NCI-H748 (cell line): ENCODE results near the gene TGM6.
"Not testable (repeated sequence)": the region's sequence is repeated elsewhere in the genome, so short reads cannot be mapped to it uniquely, and the experiment has no call there.

Experiments
- DNase-seq: peaks from one replicate; lab custom pipeline; 2025; ENCODE audit not compliant: unreplicated experiment; lab: John Stamatoyannopoulos, UW

TGM6 gene

DNA sequence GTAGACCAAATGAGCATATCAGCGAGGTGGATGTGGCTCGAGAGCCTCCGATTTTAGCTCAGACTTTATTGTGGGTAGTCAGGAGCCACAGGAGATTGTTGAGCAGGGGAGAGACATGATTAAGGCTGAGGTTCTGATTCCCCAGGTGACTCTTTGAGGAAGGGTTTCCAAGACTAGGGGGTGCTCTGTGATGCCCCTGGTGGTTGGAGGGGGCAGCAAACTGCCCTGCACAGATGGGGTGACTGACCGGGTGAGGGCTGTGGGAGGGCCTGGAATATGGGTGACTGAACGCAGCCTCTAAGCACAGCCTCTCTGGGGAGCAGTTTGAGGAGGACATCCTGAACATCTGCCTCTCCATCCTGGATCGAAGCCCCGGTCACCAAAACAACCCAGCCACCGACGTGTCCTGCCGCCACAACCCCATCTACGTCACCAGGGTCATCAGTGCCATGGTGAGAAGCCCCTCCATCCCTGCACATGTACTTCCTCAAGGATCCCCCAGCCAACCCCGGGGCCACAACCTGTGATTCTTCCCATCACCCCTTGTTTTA, 17.0 kb downstream of the TGM6 start:
- no peak for DNase-seq

DNA sequence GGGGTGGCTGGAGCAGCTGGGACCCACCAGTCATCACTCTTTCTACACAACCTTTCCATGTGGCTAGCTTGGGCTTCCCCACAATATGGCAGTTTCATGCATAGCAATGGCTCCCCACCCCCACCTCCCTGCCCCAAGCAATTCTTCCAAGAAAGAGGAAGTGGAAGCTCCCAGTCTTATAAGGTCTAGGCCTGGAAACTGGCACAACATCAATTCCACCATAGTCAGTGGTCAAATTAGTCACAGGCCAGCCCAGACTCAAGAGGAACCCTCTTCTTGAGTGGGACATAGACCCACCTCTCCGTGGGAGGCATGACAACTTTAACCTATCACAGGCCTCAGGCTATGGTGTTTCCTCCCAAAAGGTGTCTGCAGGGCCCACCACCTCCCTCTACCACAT, 17.7 kb downstream of the TGM6 start:
- DNase-seq = no peak

DNA sequence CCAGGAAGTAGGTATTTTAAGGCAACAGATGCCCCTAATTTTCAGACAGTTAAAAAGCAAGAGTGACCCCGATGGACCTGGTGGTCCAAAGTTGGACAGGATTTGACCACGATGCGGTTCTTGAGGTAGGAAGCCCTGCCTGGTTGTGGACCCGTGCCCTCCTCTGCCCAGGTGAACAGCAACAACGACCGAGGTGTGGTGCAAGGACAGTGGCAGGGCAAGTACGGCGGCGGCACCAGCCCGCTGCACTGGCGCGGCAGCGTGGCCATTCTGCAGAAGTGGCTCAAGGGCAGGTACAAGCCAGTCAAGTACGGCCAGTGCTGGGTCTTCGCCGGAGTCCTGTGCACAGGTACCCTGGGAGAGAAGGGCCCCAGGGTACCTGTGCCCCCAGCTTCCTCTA, 18.7 kb downstream of the TGM6 start:
- DNase-seq = no peak

DNA sequence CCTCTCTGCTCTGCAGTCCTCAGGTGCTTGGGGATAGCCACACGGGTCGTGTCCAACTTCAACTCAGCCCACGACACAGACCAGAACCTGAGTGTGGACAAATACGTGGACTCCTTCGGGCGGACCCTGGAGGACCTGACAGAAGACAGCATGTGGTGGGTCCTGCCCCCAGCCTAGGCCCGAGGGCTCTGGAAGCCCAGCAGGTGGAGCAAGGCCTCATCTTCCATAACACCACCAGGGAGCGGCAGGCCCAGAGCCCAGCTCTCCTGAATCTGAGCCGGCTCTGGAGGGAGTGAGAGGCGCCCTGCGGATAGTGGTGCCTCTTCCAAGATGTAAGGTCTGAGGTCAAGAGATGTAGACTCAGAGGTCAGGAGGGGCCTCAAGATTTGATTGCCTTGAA, 19.6 kb downstream of the TGM6 start:
- no peak for DNase-seq

DNA sequence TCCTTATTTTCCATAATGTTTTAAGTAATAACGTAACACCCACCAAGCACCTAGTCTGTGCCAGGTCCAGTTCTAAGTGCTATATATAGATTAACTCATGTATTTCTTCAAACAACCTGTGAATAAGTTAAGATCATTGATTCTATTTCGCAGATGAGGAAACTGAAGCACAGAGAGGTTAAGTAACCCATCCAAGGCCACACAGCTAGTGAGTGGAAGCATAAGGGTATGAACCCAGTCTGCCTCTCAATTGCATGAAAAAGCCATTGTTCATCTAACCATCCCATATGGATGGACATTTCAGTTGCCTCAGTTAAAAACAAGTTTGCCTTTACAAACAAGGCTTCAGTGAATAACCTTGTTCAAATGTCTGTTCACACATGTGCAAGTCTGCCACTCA, 20.8 kb downstream of the TGM6 start:
- DNase-seq = no peak

DNA sequence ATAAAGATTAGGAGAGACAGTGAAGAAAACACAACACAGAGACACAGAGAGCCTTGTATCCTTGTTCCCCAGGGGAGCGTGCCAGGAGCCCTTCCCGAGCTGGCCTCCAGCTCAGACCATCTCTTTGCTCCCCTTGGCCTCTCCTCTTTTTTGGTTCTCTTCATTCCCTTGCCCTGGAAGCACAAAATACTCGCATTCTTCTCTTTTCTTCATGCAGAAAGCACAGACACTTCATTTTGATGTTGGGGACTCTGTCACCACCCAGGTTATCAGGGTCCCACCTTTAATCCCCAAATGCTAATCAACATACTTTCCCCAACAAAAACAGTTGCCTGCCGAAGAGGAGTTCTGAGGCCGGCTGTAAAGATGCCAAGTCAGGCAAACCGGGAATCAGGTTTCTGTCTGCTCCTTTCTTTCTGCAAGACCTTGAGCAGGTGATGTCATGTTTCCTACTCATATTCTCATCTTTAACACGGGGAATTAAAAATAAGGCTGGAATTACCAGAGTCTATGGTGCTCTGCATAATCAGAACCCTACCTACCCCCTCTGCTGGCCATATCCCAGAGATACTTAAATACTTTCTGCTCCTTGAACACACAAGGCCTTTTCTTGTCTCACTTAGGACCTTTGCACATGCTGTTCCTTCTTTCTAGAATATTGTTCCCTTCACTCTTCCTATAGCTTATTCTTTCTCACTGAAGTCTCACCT, 21.7 kb downstream of the TGM6 start:
- peak; percentile 26 for DNase-seq

DNA sequence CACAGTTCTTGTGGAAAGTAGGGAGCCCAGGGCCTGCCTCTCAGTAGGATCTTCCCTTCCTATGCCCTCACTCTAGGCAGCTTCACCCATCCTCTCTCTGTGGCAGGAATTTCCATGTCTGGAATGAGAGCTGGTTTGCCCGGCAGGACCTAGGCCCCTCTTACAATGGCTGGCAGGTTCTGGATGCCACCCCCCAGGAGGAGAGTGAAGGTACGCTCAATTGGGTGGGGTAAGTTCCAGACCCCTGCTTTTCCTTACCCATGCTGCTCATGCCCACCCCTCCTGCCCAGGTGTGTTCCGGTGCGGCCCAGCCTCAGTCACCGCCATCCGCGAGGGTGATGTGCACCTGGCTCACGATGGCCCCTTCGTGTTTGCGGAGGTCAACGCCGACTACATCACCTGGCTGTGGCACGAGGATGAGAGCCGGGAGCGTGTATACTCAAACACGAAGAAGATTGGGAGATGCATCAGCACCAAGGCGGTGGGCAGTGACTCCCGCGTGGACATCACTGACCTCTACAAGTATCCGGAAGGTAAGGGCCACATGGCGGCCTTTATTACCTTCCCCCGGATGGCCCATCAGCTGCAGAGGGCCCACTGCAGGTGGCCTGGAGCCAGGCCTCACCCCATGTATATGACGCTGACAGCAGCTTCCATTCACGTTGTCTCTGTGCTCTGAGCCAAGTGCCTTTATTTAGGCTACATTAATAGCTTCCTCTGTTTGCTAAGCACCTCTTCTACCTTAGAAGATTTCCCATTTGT, 22.8 kb downstream of the TGM6 start:
- DNase-seq = no peak

DNA sequence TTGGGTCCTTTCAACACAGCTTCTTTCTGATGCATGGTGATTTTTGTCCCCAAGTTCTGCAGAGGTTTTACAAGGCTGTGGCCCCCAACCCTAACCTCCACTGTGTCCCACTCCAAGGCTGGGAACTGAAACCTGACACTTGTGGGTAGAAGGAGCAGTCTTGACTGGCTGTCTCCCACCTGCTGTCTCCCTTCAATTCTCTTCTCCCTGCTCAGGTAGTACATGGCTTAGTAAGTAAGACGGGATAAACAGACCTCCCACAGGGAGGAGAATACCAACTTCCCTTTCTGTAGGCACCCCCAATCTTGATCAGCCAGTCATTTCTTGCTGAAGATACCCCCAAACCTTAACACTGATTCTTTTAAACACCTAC, 25.0 kb downstream of the TGM6 start:
- DNase-seq = no peak

DNA sequence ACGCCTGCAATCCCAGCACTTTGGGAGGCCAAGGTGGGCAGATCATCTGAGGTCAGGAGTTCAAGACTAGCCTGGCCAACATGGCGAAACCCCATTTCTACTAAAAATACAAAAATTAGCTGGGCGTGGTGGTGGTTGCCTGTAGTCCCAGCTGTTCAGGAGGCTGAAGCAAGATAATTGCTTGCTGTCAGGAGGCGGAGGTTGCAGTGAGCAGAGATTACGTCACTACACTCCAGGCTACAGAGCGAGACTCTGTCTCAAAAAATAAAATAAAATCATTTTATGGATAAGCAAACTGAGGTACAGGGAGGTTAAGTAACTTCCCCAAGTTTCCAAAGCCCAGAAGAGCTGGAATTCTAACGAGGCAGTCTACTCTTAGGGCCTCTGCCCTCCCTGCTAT, 26.7 kb downstream of the TGM6 start:
- not testable (repeated sequence) for DNase-seq

DNA sequence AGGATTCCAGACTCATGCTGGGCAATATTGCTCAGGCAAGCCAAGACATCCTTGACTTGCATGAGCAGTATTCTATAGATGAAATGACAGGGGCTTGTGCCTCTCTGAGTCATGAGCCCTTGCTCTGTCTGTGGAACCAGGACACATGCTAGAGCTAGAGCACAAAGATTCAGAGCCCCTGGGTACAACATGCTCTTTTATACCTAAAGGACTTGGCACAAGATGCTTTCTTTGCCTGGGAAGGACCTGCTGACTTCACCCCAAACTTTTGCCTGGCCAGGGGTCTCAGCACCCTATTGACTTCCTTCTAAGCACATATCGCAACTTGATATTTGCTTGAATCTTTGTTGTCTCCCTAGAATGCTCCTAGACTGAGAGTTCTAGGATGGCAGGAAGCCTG, 27.4 kb downstream of the TGM6 start:
- no peak for DNase-seq

DNA sequence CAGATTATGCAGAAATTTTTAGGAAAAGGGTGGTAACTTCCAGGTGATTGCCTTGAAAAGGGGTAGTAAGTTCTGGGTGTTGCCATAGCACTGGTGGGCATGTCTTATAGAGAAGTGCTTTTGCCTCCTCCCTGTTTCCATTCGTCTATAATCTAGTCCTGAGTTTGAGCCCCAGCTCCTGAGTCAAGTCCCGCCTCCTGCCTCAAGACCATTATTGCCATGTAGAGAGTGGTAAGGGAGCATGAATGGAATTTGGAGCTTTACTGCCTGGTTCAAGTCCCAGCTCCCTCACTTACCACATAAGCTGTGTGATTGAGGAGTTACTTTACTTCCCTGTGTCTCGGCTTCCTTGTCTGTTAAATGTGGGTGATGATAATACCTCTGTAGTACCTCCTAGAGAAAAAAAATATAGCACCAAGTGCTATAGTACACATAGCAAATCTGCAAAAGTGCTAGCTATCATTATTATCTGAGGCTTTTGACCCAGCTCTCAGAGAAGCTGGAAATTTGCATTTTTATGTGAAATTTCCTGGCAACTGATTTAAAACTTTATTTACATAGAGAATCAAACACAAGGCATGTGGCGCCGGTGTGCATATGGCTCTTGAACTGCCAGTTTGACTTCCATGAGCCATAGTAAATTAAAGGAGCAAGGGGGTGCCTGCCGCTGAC, 36.0 kb downstream of the TGM6 start:
- DNase-seq = peak; percentile 69

DNA sequence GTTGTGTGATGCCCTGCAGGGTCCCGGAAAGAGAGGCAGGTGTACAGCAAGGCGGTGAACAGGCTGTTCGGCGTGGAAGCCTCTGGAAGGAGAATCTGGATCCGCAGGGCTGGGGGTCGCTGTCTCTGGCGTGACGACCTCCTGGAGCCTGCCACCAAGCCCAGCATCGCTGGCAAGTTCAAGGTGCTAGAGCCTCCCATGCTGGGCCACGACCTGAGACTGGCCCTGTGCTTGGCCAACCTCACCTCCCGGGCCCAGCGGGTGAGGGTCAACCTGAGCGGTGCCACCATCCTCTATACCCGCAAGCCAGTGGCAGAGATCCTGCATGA, 36.5 kb downstream of the TGM6 start:
- no peak for DNase-seq

DNA sequence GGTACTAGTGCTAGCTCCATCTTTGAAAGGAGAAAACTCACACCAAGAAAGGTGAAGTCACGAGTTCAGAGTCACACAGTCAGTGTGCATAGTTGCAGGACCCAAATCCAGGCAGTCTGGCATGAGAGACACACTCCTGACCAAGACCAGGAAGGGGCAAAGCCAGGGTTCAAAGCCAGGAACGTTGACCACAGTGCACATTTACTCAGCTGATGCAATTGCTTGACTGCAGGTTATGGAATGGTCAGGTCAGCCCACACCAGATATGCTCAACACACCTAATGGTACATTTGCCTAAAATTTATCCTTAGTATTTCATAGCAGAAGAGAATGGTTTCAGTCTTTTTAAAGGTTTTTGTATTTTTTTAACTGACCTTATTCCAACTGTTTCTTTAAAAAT, 37.7 kb downstream of the TGM6 start:
- no peak for DNase-seq

DNA sequence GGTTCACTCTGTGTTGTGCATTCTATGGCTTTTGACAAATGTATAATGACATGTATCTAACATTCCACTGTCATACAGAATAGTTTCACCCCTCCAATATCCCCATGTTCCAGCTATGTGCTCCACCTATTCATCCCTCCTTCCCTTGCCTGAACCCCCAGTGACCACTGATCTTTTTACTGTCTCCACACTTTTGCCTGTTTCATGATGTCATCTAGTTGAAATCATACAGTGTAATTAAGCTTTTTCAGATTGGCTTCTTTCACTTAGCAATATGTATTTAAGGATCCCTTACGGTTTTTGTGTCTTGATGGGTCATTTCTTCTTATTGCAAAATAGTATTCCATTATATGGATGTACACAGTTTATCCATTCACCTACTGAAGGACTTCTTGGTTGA, 39.8 kb downstream of the TGM6 start:
- no peak for DNase-seq

DNA sequence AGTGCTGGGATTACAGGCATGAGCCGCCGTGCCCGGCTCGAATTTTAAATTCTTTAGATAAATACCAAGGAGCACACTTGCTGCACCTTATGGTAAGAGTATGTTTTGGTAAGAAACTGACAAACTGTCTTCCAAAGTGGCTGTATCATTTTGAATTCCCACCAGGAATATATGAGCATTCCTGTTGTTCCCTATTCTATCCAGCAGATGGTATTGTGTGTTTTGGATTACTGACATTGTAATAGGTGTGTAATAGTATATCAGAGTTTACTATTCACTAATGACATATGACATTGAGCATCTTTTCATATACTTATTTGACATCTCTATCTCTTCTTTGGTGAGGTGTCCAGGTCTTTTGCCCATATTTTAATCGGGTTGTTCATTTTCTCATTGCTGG, 40.5 kb downstream of the TGM6 start:
- DNase-seq = peak; percentile 23

DNA sequence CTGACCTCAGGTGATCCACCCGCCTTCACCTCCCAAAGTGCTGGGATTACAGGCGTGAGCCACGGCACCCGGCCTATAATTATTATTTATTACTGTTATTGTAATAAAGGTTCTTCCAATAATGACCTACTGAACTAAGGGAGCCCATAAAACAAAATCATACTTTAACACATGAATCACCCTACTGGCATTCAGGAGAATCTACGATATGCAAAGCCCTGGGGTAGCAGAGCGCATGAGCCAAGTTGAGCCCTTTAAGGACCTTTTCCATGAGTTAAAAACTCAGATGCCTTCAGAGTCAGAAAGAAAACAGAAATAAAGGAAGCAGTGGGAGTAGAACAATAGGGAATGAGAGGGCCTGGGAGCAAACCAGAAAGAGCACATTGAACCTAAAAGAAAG, 48.4 kb downstream of the TGM6 start:
- DNase-seq = no peak

DNA sequence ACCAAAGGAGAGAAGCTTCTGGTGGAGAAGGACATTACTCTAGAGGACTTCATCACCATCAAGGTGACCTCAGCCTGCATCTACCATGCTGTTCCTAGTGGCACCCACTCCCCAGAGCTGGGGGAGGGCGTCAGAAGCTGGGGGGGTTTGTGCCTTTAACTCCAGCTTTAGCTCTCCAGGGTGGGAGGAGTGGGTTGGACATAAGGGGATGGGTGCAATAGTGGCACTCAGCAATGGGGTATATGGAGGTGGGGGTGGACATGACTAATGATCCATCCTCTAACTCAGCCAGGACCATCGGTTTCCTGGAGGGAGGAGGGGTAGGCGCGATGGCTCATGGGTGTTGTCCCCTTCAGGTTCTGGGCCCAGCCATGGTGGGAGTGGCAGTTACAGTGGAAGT, 49.8 kb downstream of the TGM6 start:
- DNase-seq = no peak

DNA sequence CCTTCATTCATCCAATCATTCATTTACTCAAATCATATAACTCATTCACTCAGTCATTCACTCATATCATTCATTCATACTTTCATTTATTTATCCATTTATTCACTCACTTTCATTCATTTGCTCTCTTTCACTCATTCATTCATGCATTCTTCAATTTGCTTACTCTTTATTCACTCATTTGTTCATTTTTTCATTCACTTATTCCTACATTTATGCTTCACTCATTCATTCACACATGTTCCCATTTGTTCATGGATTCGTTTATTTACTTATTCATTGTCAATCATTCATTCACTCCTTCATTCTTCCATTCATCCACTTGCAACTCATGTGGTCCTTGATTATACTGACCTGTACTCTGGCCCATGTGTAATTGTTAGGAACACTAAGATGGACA, 50.5 kb downstream of the TGM6 start:
- DNase-seq = no peak

DNA sequence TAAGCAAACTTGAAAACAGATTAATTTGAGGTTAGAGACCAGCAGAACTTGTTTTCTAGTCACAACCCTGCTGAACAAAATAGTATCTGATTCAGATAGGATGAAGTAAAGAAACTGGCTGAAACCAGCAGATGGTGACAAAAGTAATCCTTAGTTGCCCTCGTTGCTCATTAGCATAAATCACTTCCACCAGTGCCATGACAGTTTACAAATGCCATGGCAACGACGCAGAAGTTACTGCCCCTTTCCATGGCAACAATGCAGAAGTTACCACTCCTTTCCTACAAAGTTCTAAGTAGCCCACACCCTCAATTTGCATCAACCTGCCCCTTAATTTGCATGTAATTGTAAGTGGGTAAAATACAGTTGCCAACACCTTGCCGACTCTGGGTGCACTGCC, 66.1 kb downstream of the TGM6 start:
- DNase-seq = peak; percentile 33

DNA sequence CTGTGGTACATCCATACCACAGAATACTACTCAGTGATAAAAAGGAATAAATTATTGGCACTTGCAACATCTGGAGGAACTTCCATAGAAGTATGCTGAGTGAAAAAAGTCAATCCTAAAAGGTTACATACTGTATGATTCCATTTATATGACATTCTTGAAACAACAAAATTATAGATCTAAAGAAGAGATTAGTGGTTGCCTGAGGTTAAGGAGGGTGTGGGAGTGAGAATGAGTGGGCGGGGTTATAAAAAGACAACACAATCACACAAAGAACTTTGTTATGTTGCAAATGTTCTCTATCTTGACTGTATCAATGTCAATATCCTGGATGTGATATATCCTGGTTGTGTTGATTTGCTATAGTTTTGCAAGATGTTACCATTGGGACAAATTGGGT, 68.7 kb downstream of the TGM6 start:
- DNase-seq = no peak

DNA sequence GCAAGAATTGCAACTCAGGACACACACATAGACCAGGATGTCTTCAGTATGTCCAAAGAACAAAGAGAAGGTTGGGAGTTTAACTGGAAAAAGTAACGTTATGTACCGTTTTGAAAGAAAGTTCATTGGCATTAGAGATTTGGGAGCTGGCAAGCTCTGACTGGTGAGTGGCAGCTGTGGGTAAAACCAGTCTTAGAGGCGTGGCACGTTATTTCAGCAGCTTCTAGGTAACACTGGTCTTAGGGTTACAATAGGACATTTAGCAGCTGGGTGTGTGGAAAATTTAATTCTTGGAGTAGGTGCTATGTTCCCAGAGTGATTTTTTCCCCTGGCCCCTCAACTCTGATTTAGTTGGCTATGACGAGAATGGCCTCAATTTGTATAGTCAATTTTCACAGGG, 70.7 kb downstream of the TGM6 start:
- no peak for DNase-seq
